Endothelial cell of umbilical vein (primary cell): ENCODE data around the gene SLC38A6. TPM values are rescaled to one million over a fixed set of nuclear protein-coding genes. Genes with fewer than 3 reads are reported as not detected.

Experiments used
- BruUV-seq: library from RNA; stranded (reverse); fragments of 400-500 nt; replicated peaks from 2 replicates; lab custom pipeline; 2021; lab: Mats Ljungman, UMichigan
- CTCF ChIA-PET: fragments of 300-600, 350-600 bp; sonication (Branson Sonifier 250); formaldehyde crosslinking; loops from one replicate; lab custom pipeline; 2021; ENCODE audit warnings: antibody characterized with exemption, inconsistent platforms; lab: Charles Lee
- POLR2A ChIA-PET: fragments of 300-600, 350-600 bp; sonication (Branson Sonifier 250); formaldehyde crosslinking; loops from one replicate; lab custom pipeline; 2021; ENCODE audit warnings: antibody characterized with exemption, inconsistent platforms; lab: Charles Lee
- DNase-seq: peaks from one replicate; pipeline ENCODE4 v3.0.0-alpha.2; 2011; ENCODE audit warnings: low read depth, low spot score
- FAIRE-seq: peaks from 2 replicates; lab custom pipeline; 2011; peaks lifted over from hg19 to GRCh38; lab: Jason Lieb, UNC
- H2AFZ ChIP-seq: 2 replicates; pipeline ENCODE4 v1.6.0; 2012; ENCODE audit warnings: low read depth, low read length, control low read depth, inconsistent platforms
- H3K27ac ChIP-seq: 2 replicates; pipeline ENCODE4 v1.5.1; 2011; ENCODE audit warnings: low read depth, mild to moderate bottlenecking, control low read depth, low read length, moderate library complexity; ENCODE audit not compliant: insufficient read depth
- H3K27me3 ChIP-seq, 2 experiments: 2 replicates each; pipeline versions ENCODE4 v1.6.0 to v1.6.1; 2011; ENCODE audit warnings: low read length in 2 of 2, mixed read lengths in 1 of 2; ENCODE audit not compliant: control insufficient read depth in 2 of 2, insufficient read depth in 2 of 2
- H3K36me3 ChIP-seq, 2 experiments: 2 replicates in 1 of 2; 3 replicates in 1 of 2; pipeline ENCODE4 v1.5.1; 2011; ENCODE audit warnings: low read length in 2 of 2, mild to moderate bottlenecking in 1 of 2, moderate library complexity in 1 of 2; ENCODE audit not compliant: control insufficient read depth in 2 of 2, insufficient read depth in 2 of 2; ENCODE audit errors: extremely low read depth in 1 of 2
- H3K4me1 ChIP-seq: 3 replicates; pipeline ENCODE4 v1.5.1; 2011; ENCODE audit warnings: mild to moderate bottlenecking, low read length; ENCODE audit not compliant: control insufficient read depth, insufficient read depth; ENCODE audit errors: extremely low read depth
- H3K4me2 ChIP-seq: 2 replicates; pipeline ENCODE4 v1.6.1; 2011; ENCODE audit warnings: low read length, control low read depth, mixed read lengths; ENCODE audit not compliant: insufficient read depth
- H3K4me3 ChIP-seq, 3 experiments: fragments of 200-600 bp in 1 of 3; sonication (generic), shearing (Covaris generic) in 1 of 3; replicated peaks in 1 of 3; 2 replicates each; pipeline ENCODE4 v1.5.1; 2011 to 2016; ENCODE audit warnings: control low read depth in 3 of 3, low read length in 3 of 3, mild to moderate bottlenecking in 2 of 3, inconsistent platforms in 1 of 3, low read depth in 1 of 3, moderate library complexity in 1 of 3; ENCODE audit not compliant: insufficient read depth in 1 of 3
- H3K79me2 ChIP-seq: 2 replicates; pipeline ENCODE4 v1.6.0; 2012; ENCODE audit warnings: low read length, inconsistent platforms; ENCODE audit not compliant: control insufficient read depth, insufficient read depth
- H3K9ac ChIP-seq: replicated peaks from 2 replicates; pipeline ENCODE3; 2011; ENCODE audit warnings: low read length, control low read depth; ENCODE audit not compliant: insufficient read depth; ENCODE audit errors: extremely low read depth
- H3K9me1 ChIP-seq: replicated peaks from 3 replicates; pipeline ENCODE4 v1.6.0; 2011; ENCODE audit warnings: mild to moderate bottlenecking, low read length; ENCODE audit not compliant: control insufficient read depth, insufficient read depth; ENCODE audit errors: extremely low read depth
- H3K9me3 ChIP-seq: replicated peaks from 2 replicates; pipeline ENCODE4 v1.5.1; 2012; ENCODE audit warnings: low read length, inconsistent platforms; ENCODE audit not compliant: control insufficient read depth, insufficient read depth
- H4K20me1 ChIP-seq: replicated peaks from 2 replicates; pipeline ENCODE3; 2011; ENCODE audit warnings: mild to moderate bottlenecking, low read length; ENCODE audit not compliant: control insufficient read depth, insufficient read depth; ENCODE audit errors: extremely low read depth
- EZH2 ChIP-seq: IDR thresholded peaks from 2 replicates; pipeline ENCODE4 v1.6.1; 2012; ENCODE audit warnings: borderline replicate concordance, low read depth, mild to moderate bottlenecking, moderate library complexity, low read length, inconsistent platforms; ENCODE audit not compliant: severe bottlenecking
- FOS ChIP-seq: IDR thresholded peaks from 2 replicates; pipeline ENCODE4 v1.6.1; 2011; ENCODE audit warnings: mild to moderate bottlenecking, low read length, moderate library complexity, borderline replicate concordance; ENCODE audit not compliant: insufficient read depth
- GATA2 ChIP-seq: IDR thresholded peaks from 2 replicates; pipeline ENCODE4 v1.7.0; 2011; ENCODE audit warnings: low read depth, mild to moderate bottlenecking, moderate library complexity, mixed read lengths, low read length; ENCODE audit not compliant: insufficient read length, insufficient read depth
- JUN ChIP-seq: IDR thresholded peaks from 2 replicates; pipeline ENCODE4 v1.6.1; 2011; ENCODE audit warnings: borderline replicate concordance, low read depth; ENCODE audit not compliant: insufficient read length, insufficient read depth
- MYC ChIP-seq: IDR thresholded peaks from one replicate; pipeline ENCODE4 v1.6.1; 2011; ENCODE audit warnings: mild to moderate bottlenecking, low read depth, low read length
- POLR2A ChIP-seq: IDR thresholded peaks from 2 replicates; pipeline ENCODE4 v1.6.1; 2012; ENCODE audit warnings: low read depth, mild to moderate bottlenecking, control low read depth, low read length
- POLR2AphosphoS5 ChIP-seq: IDR thresholded peaks from 2 replicates; pipeline ENCODE4 v1.6.1; 2012; ENCODE audit warnings: low read depth, mild to moderate bottlenecking, control low read depth, low read length, moderate library complexity; ENCODE audit not compliant: insufficient read depth
- dilution Hi-C: fragments of 300-500 bp; cut with MboI; formaldehyde crosslinking; loops from one replicate; pipeline ENCODE4 v1.15.0; 2019; ENCODE audit warnings: low sequenced_read_pairs; ENCODE audit not compliant: extremely low pct_ligation_motif_present
- intact Hi-C: fragments of 100-400 bp; cut with micrococcal nuclease; formaldehyde crosslinking; loops from one replicate; pipeline ENCODE4 v1.10.0; 2022
- polyA plus RNA-seq, 4 experiments: library from polyadenylated mRNA; depleted of rRNA in 3 of 4; stranded (reverse) in 3 of 4; unstranded in 1 of 4; fragments of >200 nt; gene quantifications; 2 replicates each; pipeline versions ENCODE4 v1.2.1 to v1.2.3, GENCODE V29; 2011 to 2012; ENCODE audit warnings: missing spikeins in 1 of 4
- total RNA-seq: library from RNA; stranded (reverse); gene quantifications from 2 replicates; pipeline ENCODE4 v1.2.3, GENCODE V29; 2021
- TF ChIP-seq, protein P1 (sequence below): IDR thresholded peaks from 2 replicates; pipeline ENCODE4 v1.6.1; 2011; ENCODE audit not compliant: insufficient read depth, insufficient read length
- TF ChIP-seq, protein P2 (sequence below), 2 donors: IDR thresholded peaks; 1 replicate in 1 of 2; 2 replicates in 1 of 2; pipeline ENCODE4 v1.5.1; 2011; ENCODE audit warnings: low read length in 2 of 2, mild to moderate bottlenecking in 2 of 2, moderate library complexity in 2 of 2, control low read depth in 1 of 2, inconsistent platforms in 1 of 2, low read depth in 1 of 2; ENCODE audit not compliant: insufficient read depth in 1 of 2; ENCODE audit errors: extremely low read depth in 1 of 2

SLC38A6 gene
- total and polyA plus RNA-seq, 2 donors (not counting 3 experiments of a cell fraction or from before 2014, with no cell fraction given), result 17.3 to 24.6 TPM

DNA sequence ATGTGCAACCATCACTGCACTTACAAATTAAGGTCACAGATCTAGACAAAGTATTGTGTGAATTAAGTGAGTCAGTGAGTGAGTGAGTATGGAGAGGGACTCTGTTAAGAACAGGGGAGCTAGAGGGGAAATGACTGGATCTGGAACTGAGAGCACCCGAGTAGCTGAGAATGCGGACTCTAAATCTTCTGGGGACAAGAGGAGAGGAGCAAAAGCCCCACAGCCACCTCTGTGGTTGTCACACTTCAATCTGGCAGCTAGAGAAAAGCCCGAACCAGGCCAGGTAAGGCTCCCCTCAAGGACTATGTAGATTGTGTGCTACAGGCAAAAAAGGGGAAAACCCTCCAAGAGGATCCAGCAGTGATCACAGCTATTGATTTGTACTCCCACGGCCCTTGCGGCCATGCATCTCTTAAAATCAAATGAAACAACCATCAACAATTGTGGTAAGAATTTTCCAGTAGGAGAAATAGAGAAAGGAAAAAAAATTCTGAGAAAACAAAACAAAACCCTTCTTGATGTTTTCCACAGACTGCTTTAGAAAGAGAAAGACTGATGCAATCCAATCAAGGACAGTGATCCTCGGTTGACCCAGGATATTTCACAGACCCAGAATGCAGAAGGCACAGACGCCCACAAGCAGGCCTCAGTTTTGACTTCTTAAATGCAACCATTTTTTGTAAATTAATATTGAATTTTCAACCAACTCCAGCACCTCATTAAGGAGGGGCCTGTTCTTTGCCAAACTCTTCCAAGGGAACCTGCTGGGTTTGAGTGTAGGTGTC is 109.6 kb downstream of the SLC38A6 start:
- ChIA-PET CTCF (interaction anchor here (0.6 kb wide), 1 partner anchor 48 kb away, joined by 3 read pairs; no protein-coding TSS in a partner anchor), POLR2A (no interaction called here)
- no peak overlapping the region for H3K4me2 ChIP-seq
- H3K27me3 ChIP-seq, result no peaks in the 10 kb centered on the region
- no peak overlapping the region for H3K4me3 ChIP-seq
- no peaks in the 10 kb centered on the region for H3K36me3 ChIP-seq
- no peak for TF ChIP-seq MYC
- no peak for TF ChIP-seq JUN
- no peak for TF ChIP-seq POLR2AphosphoS5
- dilution Hi-C loops (no loop called here), intact Hi-C loops (no loop called here)
- FAIRE-seq (no peak), DNase-seq (no peak)
- no peak overlapping the region for H3K9ac ChIP-seq
- no peaks in the 10 kb centered on the region for H3K9me3 ChIP-seq
- no TSS peak for BruUV-seq
- H3K9me1 ChIP-seq, result no peaks in the 10 kb centered on the region
- no peak overlapping the region for H2AFZ ChIP-seq
- H3K79me2 ChIP-seq, result no peaks in the 10 kb centered on the region
- H3K4me1 ChIP-seq, result no peaks in the 10 kb centered on the region
- no peaks in the 10 kb centered on the region for H4K20me1 ChIP-seq
- H3K27ac ChIP-seq, result no peak overlapping the region

DNA sequence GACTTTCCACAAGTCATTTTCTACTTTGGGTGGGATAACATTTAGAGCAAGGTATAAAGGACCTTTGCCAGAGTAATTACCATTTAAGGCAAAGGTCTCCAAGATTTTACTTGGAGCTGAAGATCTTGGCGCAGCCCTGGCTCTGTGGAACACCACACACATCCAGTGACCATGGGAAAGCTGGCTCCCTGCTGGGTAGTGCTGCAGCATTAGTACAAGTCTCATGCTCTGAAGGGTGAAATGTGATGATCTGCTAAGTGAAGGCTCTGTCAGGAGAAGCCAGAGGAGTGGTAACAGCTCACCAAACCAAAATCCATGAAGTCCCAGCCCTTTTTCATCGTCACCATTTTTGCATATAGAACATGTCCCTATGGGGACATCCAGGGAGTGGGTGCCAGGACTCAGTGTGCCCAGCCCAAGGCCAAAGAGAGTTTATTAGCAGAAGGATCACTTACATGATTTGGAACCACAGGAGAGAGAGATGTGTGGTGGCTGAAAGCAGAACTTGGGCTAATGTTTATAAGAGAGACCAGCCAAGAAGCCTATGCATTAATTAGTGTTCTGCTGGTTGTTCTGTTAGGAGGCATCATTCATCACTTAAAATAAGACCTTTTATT is 110.7 kb downstream of the SLC38A6 start:
- no peaks in the 10 kb centered on the region for H3K9me1 ChIP-seq
- FAIRE-seq (no peak), DNase-seq (no peak)
- H3K4me3 ChIP-seq, result no peak overlapping the region
- no TSS peak for BruUV-seq
- H2AFZ ChIP-seq, result no peak overlapping the region
- H3K27me3 ChIP-seq, result no peaks in the 10 kb centered on the region
- H3K36me3 ChIP-seq, result no peaks in the 10 kb centered on the region
- no peak overlapping the region for H3K27ac ChIP-seq
- H3K4me1 ChIP-seq, result no peaks in the 10 kb centered on the region
- H4K20me1 ChIP-seq, result no peaks in the 10 kb centered on the region
- H3K9ac ChIP-seq, result no peak overlapping the region
- intact Hi-C loops (no loop called here), dilution Hi-C loops (no loop called here)
- no peak for TF ChIP-seq MYC
- no peak for TF ChIP-seq POLR2AphosphoS5
- TF ChIP-seq, protein P1, sequence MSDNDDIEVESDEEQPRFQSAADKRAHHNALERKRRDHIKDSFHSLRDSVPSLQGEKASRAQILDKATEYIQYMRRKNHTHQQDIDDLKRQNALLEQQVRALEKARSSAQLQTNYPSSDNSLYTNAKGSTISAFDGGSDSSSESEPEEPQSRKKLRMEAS, result no peak
- no peak for TF ChIP-seq POLR2A
- TF ChIP-seq EZH2, result no peak
- no peak for TF ChIP-seq GATA2
- TF ChIP-seq, protein P2, sequence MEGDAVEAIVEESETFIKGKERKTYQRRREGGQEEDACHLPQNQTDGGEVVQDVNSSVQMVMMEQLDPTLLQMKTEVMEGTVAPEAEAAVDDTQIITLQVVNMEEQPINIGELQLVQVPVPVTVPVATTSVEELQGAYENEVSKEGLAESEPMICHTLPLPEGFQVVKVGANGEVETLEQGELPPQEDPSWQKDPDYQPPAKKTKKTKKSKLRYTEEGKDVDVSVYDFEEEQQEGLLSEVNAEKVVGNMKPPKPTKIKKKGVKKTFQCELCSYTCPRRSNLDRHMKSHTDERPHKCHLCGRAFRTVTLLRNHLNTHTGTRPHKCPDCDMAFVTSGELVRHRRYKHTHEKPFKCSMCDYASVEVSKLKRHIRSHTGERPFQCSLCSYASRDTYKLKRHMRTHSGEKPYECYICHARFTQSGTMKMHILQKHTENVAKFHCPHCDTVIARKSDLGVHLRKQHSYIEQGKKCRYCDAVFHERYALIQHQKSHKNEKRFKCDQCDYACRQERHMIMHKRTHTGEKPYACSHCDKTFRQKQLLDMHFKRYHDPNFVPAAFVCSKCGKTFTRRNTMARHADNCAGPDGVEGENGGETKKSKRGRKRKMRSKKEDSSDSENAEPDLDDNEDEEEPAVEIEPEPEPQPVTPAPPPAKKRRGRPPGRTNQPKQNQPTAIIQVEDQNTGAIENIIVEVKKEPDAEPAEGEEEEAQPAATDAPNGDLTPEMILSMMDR (IDR thresholded peaks at IDR 0.05; ENCODE audit: extremely low read depth in 1 of 2, insufficient read depth in 1 of 2, low read depth in 1 of 2, low read length in 2 of 2), result no peak
- TF ChIP-seq JUN, result no peak
- no peak for TF ChIP-seq FOS
- H3K79me2 ChIP-seq, result no peaks in the 10 kb centered on the region
- no peak overlapping the region for H3K4me2 ChIP-seq
- ChIA-PET CTCF (no interaction called here), POLR2A (no interaction called here)
- no peaks in the 10 kb centered on the region for H3K9me3 ChIP-seq
